SJSA1 (cell line): ENCODE measurements around the gene CELF5. TPM values are rescaled to one million over a fixed set of nuclear protein-coding genes. Genes with fewer than 3 reads are reported as not detected.
"Not testable (repeated sequence)": the region's sequence is repeated elsewhere in the genome, so short reads cannot be mapped to it uniquely, and the experiment has no call there.

Source experiments
- DNase-seq, 2 experiments: peaks; one replicate each; pipeline ENCODE4 v3.0.0-alpha.2; 2015 to 2020; ENCODE audit warnings: low spot score in 2 of 2, low read depth in 1 of 2
- H3K27ac ChIP-seq: fragments of 250-450 bp; sonication (Bioruptor Pico); 2 replicates; pipeline ENCODE4 v1.5.1; 2020; ENCODE audit warnings: mild to moderate bottlenecking, moderate library complexity
- H3K27me3 ChIP-seq: fragments of 250-450 bp; sonication (Bioruptor Pico); replicated peaks from 2 replicates; pipeline ENCODE4 v1.5.1; 2020; ENCODE audit warnings: mild to moderate bottlenecking, moderate library complexity
- H3K36me3 ChIP-seq: fragments of 250-450 bp; sonication (Bioruptor Pico); 2 replicates; pipeline ENCODE4 v1.5.1; 2020; ENCODE audit warnings: mild to moderate bottlenecking
- H3K4me1 ChIP-seq: fragments of 250-450 bp; sonication (Bioruptor Pico); replicated peaks from 2 replicates; pipeline ENCODE4 v1.6.1; 2021; ENCODE audit warnings: mild to moderate bottlenecking
- H3K4me3 ChIP-seq: fragments of 250-450 bp; sonication (Bioruptor Pico); 2 replicates; pipeline ENCODE4 v1.5.1; 2020; ENCODE audit warnings: mild to moderate bottlenecking
- H3K9me3 ChIP-seq: fragments of 250-450 bp; sonication (Bioruptor Pico); replicated peaks from 2 replicates; pipeline ENCODE4 v1.5.1; 2020; ENCODE audit warnings: mild to moderate bottlenecking
- total RNA-seq: library from RNA; depleted of rRNA; stranded (reverse); fragments of >200 nt; shearing (Covaris generic); gene quantifications from 2 replicates; pipeline ENCODE4 v1.2.3, GENCODE V29; 2014

The CELF5 gene
- total RNA-seq, 1 experiment from 2014 or later, result not detected

- Histone ChIP-seq H3K27ac (no peak overlapping the region), H3K27me3 (peaks cover 37% of the 10 kb centered on the region), H3K4me1 (no peaks in the 10 kb centered on the region), H3K9me3 (no peaks in the 10 kb centered on the region), H3K4me3 (no peak overlapping the region), H3K36me3 (no peaks in the 10 kb centered on the region)
- no peak for DNase-seq
Observed at GRCh38 chr19:3229888-3230496, 5.5 kb downstream of the CELF5 start.

DNA sequence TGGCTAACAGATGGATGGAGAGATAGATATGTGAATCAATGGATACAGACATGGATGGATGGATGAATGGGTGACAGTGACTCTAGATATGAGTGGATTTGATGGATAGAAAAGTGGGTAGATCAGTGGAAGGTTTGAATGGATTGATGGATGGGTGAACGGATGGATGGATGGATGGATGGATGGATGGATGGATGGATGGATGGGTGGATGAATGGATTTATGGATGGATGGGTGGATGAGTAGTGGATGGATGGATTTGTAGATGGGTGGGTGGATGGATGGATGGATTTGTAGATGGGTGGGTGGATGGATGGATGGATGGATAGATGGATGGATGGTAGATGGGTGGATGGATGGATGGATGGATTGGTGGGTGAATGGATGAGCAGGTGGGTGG lies 6.8 kb downstream of the CELF5 start:
- H3K4me1 ChIP-seq, result no peaks in the 10 kb centered on the region
- peaks cover 31% of the 10 kb centered on the region for H3K27me3 ChIP-seq
- no peaks in the 10 kb centered on the region for H3K36me3 ChIP-seq
- no peak overlapping the region for H3K4me3 ChIP-seq
- no peaks in the 10 kb centered on the region for H3K9me3 ChIP-seq
- H3K27ac ChIP-seq, result no peak overlapping the region
- no peak for DNase-seq

DNA sequence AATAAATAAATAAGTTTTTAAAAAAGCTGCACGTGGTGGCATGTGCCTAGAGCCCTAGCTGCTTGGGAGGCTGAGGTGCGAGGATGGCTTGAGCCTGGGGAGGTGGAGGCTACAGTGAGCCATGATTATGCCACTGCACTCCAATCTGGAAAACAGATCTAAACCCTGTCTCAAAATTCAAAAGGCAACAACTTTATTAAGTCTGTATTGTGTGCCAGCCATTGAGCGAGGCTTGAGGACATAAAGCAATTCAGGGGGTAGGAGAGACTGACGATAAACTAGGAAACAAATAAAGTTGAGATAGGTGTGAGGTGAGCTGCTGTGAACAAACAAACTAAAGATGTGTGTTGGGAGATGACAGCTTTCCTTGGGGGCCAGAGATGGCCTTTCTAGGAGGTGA lies 8.7 kb downstream of the CELF5 start:
- Histone ChIP-seq H3K36me3 (no peaks in the 10 kb centered on the region), H3K27ac (no peak overlapping the region), H3K27me3 (peaks cover 25% of the 10 kb centered on the region), H3K4me3 (no peak overlapping the region), H3K9me3 (no peaks in the 10 kb centered on the region), H3K4me1 (no peaks in the 10 kb centered on the region)
- no peak for DNase-seq

GRCh38 chr19:3233831-3234230 lies 9.4 kb downstream of the CELF5 start:
- Histone ChIP-seq H3K27me3 (peaks cover 22% of the 10 kb centered on the region), H3K36me3 (no peaks in the 10 kb centered on the region), H3K9me3 (no peaks in the 10 kb centered on the region), H3K27ac (no peak overlapping the region), H3K4me1 (no peaks in the 10 kb centered on the region), H3K4me3 (no peak overlapping the region)
- no peak for DNase-seq

DNA sequence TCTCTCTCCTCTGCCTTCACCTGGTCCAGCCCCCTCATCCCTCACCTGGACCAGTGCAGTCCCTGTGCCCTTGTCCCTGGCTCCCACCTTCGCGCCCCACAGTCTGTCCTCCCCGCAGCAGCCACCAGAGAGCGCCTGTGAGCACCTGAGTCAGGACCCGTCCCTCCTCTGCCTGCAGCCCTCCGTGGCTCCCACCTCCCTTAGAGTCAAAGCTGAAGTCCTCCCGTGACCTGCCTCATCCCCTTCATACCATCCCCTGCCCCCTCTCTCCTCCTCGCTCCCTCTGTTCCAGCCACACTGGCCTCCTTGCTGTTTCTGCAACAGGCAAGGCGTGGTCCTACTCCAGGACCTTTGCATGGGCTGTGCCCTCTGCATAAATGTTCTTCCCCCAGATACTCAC lies 10.3 kb downstream of the CELF5 start:
- H3K27ac ChIP-seq, result no peak overlapping the region
- no peaks in the 10 kb centered on the region for H3K36me3 ChIP-seq
- no peaks in the 10 kb centered on the region for H3K4me1 ChIP-seq
- no peak overlapping the region for H3K4me3 ChIP-seq
- H3K9me3 ChIP-seq, result no peaks in the 10 kb centered on the region
- no peak for DNase-seq
- H3K27me3 ChIP-seq, result peaks cover 13% of the 10 kb centered on the region

DNA sequence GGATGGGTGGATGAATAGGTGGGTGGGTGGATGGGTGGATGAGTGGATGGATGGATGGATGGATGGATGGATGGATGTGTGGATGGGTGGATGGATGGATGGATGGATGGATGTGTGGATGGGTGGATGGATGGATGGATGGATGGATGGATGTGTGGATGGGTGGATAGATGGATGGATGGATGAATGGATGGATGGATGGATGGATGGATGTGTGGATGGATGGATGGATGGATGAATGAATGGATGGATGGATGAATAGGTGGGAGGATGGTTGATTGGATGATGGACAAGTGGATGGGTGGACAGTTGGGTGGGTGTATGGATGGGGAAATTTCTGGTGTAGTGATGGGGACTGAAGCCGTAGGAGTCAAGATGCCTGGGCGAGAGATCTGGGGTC lies 11.1 kb downstream of the CELF5 start:
- H3K9me3 ChIP-seq, H3K27me3 ChIP-seq, H3K4me1 ChIP-seq, DNase-seq, H3K27ac ChIP-seq, H3K36me3 ChIP-seq, H3K4me3 ChIP-seq: not testable (repeated sequence)

GRCh38 chr19:3236272-3236671 lies 11.8 kb downstream of the CELF5 start:
- H3K27me3 ChIP-seq, result peaks cover 6% of the 10 kb centered on the region; the same call in 1 of the 2 replicates
- H3K4me1 ChIP-seq, result no peaks in the 10 kb centered on the region
- DNase-seq, result no peak
- no peak overlapping the region for H3K4me3 ChIP-seq
- no peaks in the 10 kb centered on the region for H3K36me3 ChIP-seq
- no peaks in the 10 kb centered on the region for H3K9me3 ChIP-seq
- no peak overlapping the region for H3K27ac ChIP-seq

- Histone ChIP-seq H3K27me3 (0 out of 2 replicates have a peak, but pooled peaks cover 3% of the 10 kb centered on the region), H3K4me3 (no peak overlapping the region), H3K27ac (no peak overlapping the region), H3K9me3 (no peaks in the 10 kb centered on the region), H3K36me3 (no peaks in the 10 kb centered on the region), H3K4me1 (no peaks in the 10 kb centered on the region)
- no peak for DNase-seq
Observed at GRCh38 chr19:3238066-3238561, 13.7 kb downstream of the CELF5 start.

DNA sequence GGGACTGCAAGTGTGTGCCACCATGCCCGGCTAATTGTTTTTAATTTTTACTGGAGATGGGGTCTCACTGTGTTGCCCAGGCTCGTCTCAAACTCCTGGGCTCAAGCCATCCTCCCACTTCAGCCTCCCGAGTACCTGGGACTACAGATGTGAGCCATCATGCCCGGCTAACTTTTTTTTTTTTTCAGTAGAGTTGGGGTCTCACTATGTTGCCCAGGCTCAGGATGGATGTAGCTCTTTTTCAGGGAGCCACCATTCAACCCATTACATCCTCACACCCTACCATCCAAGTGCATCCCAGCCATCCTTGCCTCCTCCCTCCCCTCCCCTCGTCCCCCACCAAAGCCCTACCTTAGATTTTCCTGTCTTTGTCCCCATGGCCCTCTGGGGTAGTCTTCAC lies 14.9 kb downstream of the CELF5 start:
- no peak overlapping the region for H3K27ac ChIP-seq
- H3K4me1 ChIP-seq, result no peaks in the 10 kb centered on the region
- no peak overlapping the region for H3K4me3 ChIP-seq
- no peaks in the 10 kb centered on the region for H3K27me3 ChIP-seq
- H3K36me3 ChIP-seq, result no peaks in the 10 kb centered on the region
- no peak for DNase-seq
- H3K9me3 ChIP-seq, result no peaks in the 10 kb centered on the region

DNA sequence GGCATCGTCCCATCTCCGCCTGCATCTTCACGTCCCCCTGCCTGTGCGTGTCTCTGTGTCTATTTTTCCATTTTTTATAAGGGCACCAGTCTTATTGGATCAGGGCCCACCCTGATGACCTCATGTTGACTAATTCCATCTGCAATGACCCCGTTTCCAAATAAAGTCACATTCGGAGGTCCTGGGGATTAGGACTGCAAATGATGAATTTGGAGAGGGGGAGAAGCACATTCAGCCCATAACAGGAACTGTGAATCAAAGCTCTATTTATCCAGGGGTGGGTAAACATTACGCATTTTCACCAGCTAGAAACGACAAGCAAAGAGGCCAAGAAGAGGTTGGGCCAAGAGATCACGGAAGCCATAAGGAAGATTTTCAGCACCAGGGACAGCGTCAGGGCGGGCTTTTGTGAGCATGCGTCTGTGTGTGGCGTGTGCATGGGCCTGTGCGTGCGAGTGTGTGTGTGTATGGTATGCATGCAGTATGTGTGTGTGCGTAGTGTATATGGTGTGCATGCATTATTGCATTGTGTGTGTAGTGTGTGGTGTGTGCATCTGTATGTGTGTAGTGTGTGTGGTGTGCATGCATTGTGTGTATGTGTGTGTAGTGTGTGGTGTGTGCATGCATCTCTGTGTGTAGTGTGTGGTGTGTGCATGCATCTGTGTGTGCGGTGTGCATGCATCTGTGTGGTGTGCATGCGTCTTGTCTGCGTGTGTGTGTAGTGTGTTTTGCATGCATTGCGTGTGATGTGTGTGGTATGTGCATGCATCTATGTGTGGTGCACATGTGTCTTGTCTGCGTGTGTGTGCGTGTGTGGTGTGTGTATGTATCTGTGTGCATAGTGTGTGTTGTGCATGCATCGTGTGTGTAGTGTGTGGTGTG lies 19.6 kb downstream of the CELF5 start:
- no peaks in the 10 kb centered on the region for H3K27me3 ChIP-seq
- H3K27ac ChIP-seq, result no peak overlapping the region
- no peak overlapping the region for H3K4me3 ChIP-seq
- no peaks in the 10 kb centered on the region for H3K9me3 ChIP-seq
- DNase-seq, result peak in 1 of 2 experiments; percentile 27
- H3K36me3 ChIP-seq, result no peaks in the 10 kb centered on the region
- no peaks in the 10 kb centered on the region for H3K4me1 ChIP-seq

DNA sequence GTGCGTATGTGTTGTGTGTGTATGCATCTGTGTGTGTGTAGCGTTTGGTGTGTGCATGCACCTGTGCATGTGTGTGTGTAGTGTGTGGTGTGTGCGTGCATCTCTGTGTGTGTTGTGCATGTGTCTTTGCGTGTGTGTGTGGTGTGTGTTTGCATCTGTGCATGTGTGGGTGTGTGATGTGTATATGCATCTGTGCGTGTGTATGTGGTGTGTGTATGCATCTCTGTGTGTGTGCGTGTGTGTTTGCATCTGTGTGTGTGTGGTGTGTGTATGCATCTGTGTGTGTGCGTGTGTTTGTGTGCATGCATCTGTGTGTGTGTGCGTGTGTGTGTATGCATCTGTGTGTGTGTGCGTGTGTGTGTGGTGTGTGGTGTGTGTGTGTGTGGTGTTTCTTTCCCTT lies 20.6 kb downstream of the CELF5 start:
- Histone ChIP-seq H3K27me3 (no peaks in the 10 kb centered on the region), H3K4me3 (no peak overlapping the region), H3K36me3 (no peaks in the 10 kb centered on the region), H3K9me3 (no peaks in the 10 kb centered on the region), H3K4me1 (no peaks in the 10 kb centered on the region), H3K27ac (no peak overlapping the region)
- no peak for DNase-seq

DNA sequence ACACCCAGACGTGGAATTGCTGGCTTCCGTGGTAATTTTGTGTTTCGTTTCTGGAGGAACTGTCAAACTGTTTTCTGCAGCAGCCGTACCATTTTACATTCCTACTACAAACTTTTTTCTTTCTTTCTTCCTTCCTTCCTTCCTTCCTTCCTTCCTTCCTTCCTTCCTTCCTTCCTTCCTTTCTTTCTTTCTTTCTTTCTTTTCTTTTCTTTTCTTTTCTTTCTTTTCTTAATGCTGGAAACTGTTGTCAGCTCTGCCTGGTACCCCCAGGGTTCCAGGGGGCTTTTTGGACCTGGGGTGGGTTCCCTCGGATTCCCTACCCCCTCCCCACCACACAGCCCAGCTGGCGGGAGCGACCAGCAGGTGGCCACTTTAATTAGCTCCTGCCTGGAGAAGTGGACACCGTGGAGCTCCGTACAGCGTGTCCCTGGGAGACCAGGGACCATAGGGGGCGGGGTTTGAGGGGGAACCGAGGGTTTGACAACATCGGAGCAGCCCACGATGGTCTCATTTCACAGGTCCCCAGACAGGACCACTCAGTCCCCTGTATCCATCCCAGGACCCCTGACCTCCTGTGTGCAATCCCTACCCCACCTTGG lies 24.4 kb downstream of the CELF5 start:
- Histone ChIP-seq H3K36me3 (no peaks in the 10 kb centered on the region), H3K27ac (no peak overlapping the region)

GRCh38 chr19:3249408-3249807 lies 24.9 kb downstream of the CELF5 start:
- Histone ChIP-seq H3K36me3 (no peaks in the 10 kb centered on the region), H3K27me3 (no peaks in the 10 kb centered on the region), H3K4me3 (no peak overlapping the region), H3K4me1 (no peaks in the 10 kb centered on the region), H3K9me3 (peaks cover 3% of the 10 kb centered on the region; the same call in 1 of the 2 replicates), H3K27ac (no peak overlapping the region)
- no peak for DNase-seq

More for the DNA sequence above, 24.4 kb downstream of the CELF5 start:
- Histone ChIP-seq H3K4me1 (no peaks in the 10 kb centered on the region), H3K4me3 (no peak overlapping the region), H3K27me3 (no peaks in the 10 kb centered on the region), H3K9me3 (peaks cover 3% of the 10 kb centered on the region; the same call in 1 of the 2 replicates)
- DNase-seq, result no peak

- Histone ChIP-seq H3K4me1 (no peaks in the 10 kb centered on the region), H3K36me3 (no peaks in the 10 kb centered on the region), H3K27ac (no peak overlapping the region), H3K9me3 (peaks cover 3% of the 10 kb centered on the region; the same call in 1 of the 2 replicates), H3K4me3 (no peak overlapping the region), H3K27me3 (no peaks in the 10 kb centered on the region)
- no peak for DNase-seq
Observed at GRCh38 chr19:3250675-3251074, 26.2 kb downstream of the CELF5 start.
